Panc1 (cell line): ENCODE results near the gene PFN3. TPM values are rescaled to one million over a fixed set of nuclear protein-coding genes. Genes with fewer than 3 reads are reported as not detected.

Experiments
- ATAC-seq: fragments of 200-7000 bp; cut with Tn5 transposase; 2 replicates; pipeline ENCODE4 v1.9.1; 2020; ENCODE audit warnings: mild to moderate bottlenecking, moderate library complexity
- BruUV-seq: library from RNA; stranded (reverse); fragments of 400-500 nt; replicated peaks from 2 replicates; lab custom pipeline; 2021; lab: Mats Ljungman, UMichigan
- CTCF ChIA-PET: fragments of 300-600 bp; sonication (Branson Sonifier 250); formaldehyde crosslinking; loops from one replicate; lab custom pipeline; 2022; ENCODE audit warnings: antibody characterized with exemption; lab: Charles Lee
- POLR2A ChIA-PET: fragments of 300-600 bp; sonication (Branson Sonifier 250); formaldehyde crosslinking; loops from one replicate; lab custom pipeline; 2022; ENCODE audit warnings: antibody characterized with exemption; lab: Charles Lee
- DNase-seq: peaks from one replicate; pipeline ENCODE4 v3.0.0-alpha.2; 2010; ENCODE audit warnings: low read depth, low spot score
- H3K27ac ChIP-seq: 2 replicates; pipeline ENCODE4 v1.5.1; 2011; ENCODE audit warnings: mild to moderate bottlenecking, low read length, inconsistent platforms
- H3K27me3 ChIP-seq: fragments of 200-500 bp; sonication (Bioruptor generic); 2 replicates; pipeline ENCODE4 v1.6.0; 2014; ENCODE audit warnings: low read length, inconsistent platforms; ENCODE audit not compliant: control insufficient read depth, insufficient read depth
- H3K36me3 ChIP-seq: fragments of 200-500 bp; sonication (Bioruptor generic); 2 replicates; pipeline ENCODE4 v1.5.1; 2014; ENCODE audit warnings: inconsistent platforms, mild to moderate bottlenecking, low read length, moderate library complexity; ENCODE audit not compliant: control insufficient read depth, insufficient read depth
- H3K4me1 ChIP-seq: 2 replicates; pipeline ENCODE4 v1.5.1; 2011; ENCODE audit warnings: inconsistent platforms, mild to moderate bottlenecking, low read length, moderate library complexity; ENCODE audit not compliant: control insufficient read depth, insufficient read depth
- H3K4me3 ChIP-seq, 2 experiments: 2 replicates each; pipeline ENCODE4 v1.5.1; 2011 to 2012; ENCODE audit warnings: low read depth in 2 of 2, low read length in 2 of 2, mild to moderate bottlenecking in 2 of 2, inconsistent platforms in 1 of 2, moderate library complexity in 1 of 2
- H3K9me3 ChIP-seq: fragments of 200-500 bp; sonication (Bioruptor generic); 2 replicates; pipeline ENCODE4 v1.5.1; 2014; ENCODE audit warnings: low read depth, mild to moderate bottlenecking, inconsistent platforms, low read length, moderate library complexity; ENCODE audit not compliant: control insufficient read depth, insufficient read depth
- POLR2AphosphoS5 ChIP-seq: IDR thresholded peaks from 2 replicates; pipeline ENCODE4 v1.6.1; 2012; ENCODE audit warnings: mild to moderate bottlenecking, low read depth, low read length, moderate library complexity
- SIN3A ChIP-seq: IDR thresholded peaks from 2 replicates; pipeline ENCODE4 v1.6.1; 2012; ENCODE audit warnings: low read depth, mild to moderate bottlenecking, low read length, moderate library complexity, borderline replicate concordance; ENCODE audit not compliant: insufficient read depth
- TCF7L2 ChIP-seq: IDR thresholded peaks from 2 replicates; pipeline ENCODE4 v1.6.1; 2011; ENCODE audit warnings: mild to moderate bottlenecking, low read depth, low read length, inconsistent platforms
- in situ Hi-C: cut with HindIII; loops from 2 replicates; pipeline ENCODE4 v1.10.0; 2016; ENCODE audit warnings: low sequenced_read_pairs, low pct_unique_long_range_greater_than_20kb
- intact Hi-C: fragments of 100-400 bp; cut with micrococcal nuclease; formaldehyde crosslinking; loops from one replicate; pipeline ENCODE4 v1.10.0; 2022; ENCODE audit not compliant: unreplicated experiment
- total RNA-seq: library from RNA; stranded (reverse); gene quantifications from one replicate; pipeline ENCODE4 v1.2.1, GENCODE V29; 2021; ENCODE audit not compliant: unreplicated experiment
- TF ChIP-seq, protein P1 (sequence below), 2 experiments: IDR thresholded peaks; 2 replicates each; pipeline ENCODE4 v1.6.1; 2011 to 2012; ENCODE audit warnings: low read depth in 2 of 2, control low read depth in 1 of 2, low read length in 1 of 2, mild to moderate bottlenecking in 1 of 2, moderate library complexity in 1 of 2; ENCODE audit not compliant: insufficient read depth in 1 of 2
- TF ChIP-seq, protein P2 (sequence below): fragments of 450-650 bp; IDR thresholded peaks from 2 replicates; pipeline ENCODE4 v1.5.1; 2017; ENCODE audit warnings: mild to moderate bottlenecking

Gene PFN3
- total RNA-seq, 1 experiment from 2014 or later: not detected

DNA sequence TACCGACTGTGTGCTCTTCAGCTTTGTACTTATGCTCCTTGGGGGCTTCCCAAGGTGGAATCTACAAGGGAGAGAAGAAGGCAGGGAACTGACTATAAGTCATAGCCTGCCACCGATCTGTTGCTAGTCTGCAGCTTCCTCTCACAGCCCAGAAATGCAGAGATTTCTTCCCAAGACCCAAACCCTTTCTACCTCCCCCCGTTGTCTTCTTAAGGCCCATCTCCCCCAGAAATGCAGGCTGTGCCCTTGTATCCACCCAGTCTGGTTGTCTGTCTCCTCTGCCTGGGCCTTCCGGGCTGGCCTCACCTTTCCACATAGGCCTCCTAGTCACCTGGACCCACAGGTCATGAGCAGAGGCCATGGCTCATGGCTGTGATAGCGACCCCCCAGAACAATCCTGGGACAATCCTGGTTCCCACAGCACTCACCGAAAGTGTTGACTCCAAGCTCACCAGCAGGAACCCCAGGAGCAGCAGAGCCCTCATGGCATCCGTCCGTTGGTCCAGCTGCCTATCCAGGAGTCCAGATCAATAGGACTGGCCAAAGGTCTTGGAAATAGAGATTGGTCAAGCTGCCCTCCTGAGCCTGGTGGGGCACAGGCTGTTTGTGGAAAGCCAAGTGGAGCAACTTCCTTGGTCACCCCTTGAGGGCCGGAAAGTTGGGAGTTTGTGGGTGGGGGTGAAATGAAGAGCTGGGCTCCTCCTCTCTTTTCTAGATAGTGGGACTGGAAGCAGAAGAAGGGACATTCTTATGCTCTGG is 8.8 kb upstream of the PFN3 start, which contains the start of gene F12:
Gene F12 (minus strand): TSS at position 522 of the 759 bp plus-strand sequence. CDS start 37 bp downstream, at position 485.
- ChIA-PET CTCF (interaction anchor here (1.2 kb wide), 1 partner anchor 19 kb away, joined by 4 read pairs; no protein-coding TSS in a partner anchor), POLR2A (interaction anchor here (0.8 kb wide), 1 partner anchor 16 kb away, joined by 9 read pairs; no protein-coding TSS in a partner anchor)
- intact Hi-C loops (no loop called here), in situ Hi-C loops (no loop called here)
- no peak within 1 kb of the TSS for H3K27ac ChIP-seq
- H3K4me3 ChIP-seq: no peak within 1 kb of the TSS
- no TSS peak for BruUV-seq
- H3K9me3 ChIP-seq: no peaks in the 10 kb centered on the region
- H3K4me1 ChIP-seq: no peaks in the 10 kb centered on the region
- TF ChIP-seq, protein P1, sequence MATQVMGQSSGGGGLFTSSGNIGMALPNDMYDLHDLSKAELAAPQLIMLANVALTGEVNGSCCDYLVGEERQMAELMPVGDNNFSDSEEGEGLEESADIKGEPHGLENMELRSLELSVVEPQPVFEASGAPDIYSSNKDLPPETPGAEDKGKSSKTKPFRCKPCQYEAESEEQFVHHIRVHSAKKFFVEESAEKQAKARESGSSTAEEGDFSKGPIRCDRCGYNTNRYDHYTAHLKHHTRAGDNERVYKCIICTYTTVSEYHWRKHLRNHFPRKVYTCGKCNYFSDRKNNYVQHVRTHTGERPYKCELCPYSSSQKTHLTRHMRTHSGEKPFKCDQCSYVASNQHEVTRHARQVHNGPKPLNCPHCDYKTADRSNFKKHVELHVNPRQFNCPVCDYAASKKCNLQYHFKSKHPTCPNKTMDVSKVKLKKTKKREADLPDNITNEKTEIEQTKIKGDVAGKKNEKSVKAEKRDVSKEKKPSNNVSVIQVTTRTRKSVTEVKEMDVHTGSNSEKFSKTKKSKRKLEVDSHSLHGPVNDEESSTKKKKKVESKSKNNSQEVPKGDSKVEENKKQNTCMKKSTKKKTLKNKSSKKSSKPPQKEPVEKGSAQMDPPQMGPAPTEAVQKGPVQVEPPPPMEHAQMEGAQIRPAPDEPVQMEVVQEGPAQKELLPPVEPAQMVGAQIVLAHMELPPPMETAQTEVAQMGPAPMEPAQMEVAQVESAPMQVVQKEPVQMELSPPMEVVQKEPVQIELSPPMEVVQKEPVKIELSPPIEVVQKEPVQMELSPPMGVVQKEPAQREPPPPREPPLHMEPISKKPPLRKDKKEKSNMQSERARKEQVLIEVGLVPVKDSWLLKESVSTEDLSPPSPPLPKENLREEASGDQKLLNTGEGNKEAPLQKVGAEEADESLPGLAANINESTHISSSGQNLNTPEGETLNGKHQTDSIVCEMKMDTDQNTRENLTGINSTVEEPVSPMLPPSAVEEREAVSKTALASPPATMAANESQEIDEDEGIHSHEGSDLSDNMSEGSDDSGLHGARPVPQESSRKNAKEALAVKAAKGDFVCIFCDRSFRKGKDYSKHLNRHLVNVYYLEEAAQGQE (IDR thresholded peaks at IDR 0.05; ENCODE audit: insufficient read depth in 1 of 2, low read depth in 2 of 2, low read length in 1 of 2): no peak
- TF ChIP-seq SIN3A: no peak
- H3K27me3 ChIP-seq: no peaks in the 10 kb centered on the region
- DNase-seq: no peak
- H3K36me3 ChIP-seq: no peaks in the 10 kb centered on the region
- ATAC-seq: no peak

DNA sequence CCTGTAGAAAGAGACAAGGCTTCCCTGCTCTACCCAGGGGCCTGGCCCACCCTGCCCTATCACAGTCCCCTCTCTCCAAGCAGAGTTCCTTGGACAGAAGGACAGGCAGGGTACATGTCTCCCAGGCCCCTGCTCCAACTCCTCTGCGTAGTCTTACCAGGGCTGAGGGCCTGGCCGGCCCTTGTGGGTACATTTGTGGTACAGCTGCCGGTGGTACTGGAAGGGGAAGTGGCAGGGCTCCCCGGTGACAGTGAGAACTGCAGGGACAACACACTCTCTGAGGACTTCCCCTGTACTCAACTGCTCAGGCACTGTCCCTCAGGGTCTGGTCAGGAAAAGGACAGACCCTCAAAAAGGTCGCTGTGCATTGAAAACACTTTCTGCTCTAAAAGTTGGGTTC is 5.3 kb upstream of the PFN3 start:
- Histone ChIP-seq H3K4me1 (peaks cover 10% of the 10 kb centered on the region), H3K27me3 (no peaks in the 10 kb centered on the region), H3K9me3 (no peaks in the 10 kb centered on the region), H3K4me3 (no peak overlapping the region), H3K36me3 (no peaks in the 10 kb centered on the region), H3K27ac (no peak overlapping the region)
- ChIA-PET POLR2A (no interaction called here), CTCF (no interaction called here)
- ATAC-seq (no peak), DNase-seq (no peak)
- intact Hi-C loops (no loop called here), in situ Hi-C loops (no loop called here)
- BruUV-seq: no TSS peak
- no peak for TF ChIP-seq TCF7L2
- TF ChIP-seq, protein P1 (IDR thresholded peaks at IDR 0.05; ENCODE audit: insufficient read depth in 1 of 2, low read depth in 2 of 2, low read length in 1 of 2): no peak
- no peak for TF ChIP-seq SIN3A
- no peak for TF ChIP-seq POLR2AphosphoS5
- TF ChIP-seq, protein P2, sequence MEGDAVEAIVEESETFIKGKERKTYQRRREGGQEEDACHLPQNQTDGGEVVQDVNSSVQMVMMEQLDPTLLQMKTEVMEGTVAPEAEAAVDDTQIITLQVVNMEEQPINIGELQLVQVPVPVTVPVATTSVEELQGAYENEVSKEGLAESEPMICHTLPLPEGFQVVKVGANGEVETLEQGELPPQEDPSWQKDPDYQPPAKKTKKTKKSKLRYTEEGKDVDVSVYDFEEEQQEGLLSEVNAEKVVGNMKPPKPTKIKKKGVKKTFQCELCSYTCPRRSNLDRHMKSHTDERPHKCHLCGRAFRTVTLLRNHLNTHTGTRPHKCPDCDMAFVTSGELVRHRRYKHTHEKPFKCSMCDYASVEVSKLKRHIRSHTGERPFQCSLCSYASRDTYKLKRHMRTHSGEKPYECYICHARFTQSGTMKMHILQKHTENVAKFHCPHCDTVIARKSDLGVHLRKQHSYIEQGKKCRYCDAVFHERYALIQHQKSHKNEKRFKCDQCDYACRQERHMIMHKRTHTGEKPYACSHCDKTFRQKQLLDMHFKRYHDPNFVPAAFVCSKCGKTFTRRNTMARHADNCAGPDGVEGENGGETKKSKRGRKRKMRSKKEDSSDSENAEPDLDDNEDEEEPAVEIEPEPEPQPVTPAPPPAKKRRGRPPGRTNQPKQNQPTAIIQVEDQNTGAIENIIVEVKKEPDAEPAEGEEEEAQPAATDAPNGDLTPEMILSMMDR: no peak
